ENCODE data around the gene NUMBL. TPM values are rescaled to one million over a fixed set of nuclear protein-coding genes. Genes with fewer than 3 reads are reported as not detected.

Gene NUMBL
- total RNA-seq, 4 donors from 2014 or later: 20.5 to 38.2 (median 29.3) TPM

GRCh38 chr19:40668991-40669614, 21.3 kb downstream of the NUMBL start:
- no peak overlapping the region for H3K27ac ChIP-seq
- peaks cover 10% of the 10 kb centered on the region for H3K4me1 ChIP-seq
- no peak for DNase-seq (ENCODE audit: low spot score in 2 of 2)
- no peaks in the 10 kb centered on the region for H3K9me3 ChIP-seq
- TF ChIP-seq POLR2A (IDR thresholded peaks at IDR 0.05): no peak
- TF ChIP-seq EP300 (IDR thresholded peaks at IDR 0.05): no peak
- TF ChIP-seq CTCF (IDR thresholded peaks at IDR 0.05): no peak
- no peak for TF ChIP-seq POLR2AphosphoS5 (IDR thresholded peaks at IDR 0.05)
- no peak overlapping the region for H3K4me3 ChIP-seq
- no peaks in the 10 kb centered on the region for H3K27me3 ChIP-seq
- peaks cover 70% of the 10 kb centered on the region for H3K36me3 ChIP-seq
- WGBS: 90% methylated on average over 7 of the region's 7 CpGs

GRCh38 chr19:40667602-40668001, 22.8 kb downstream of the NUMBL start:
- H3K4me1 ChIP-seq: peaks cover 21% of the 10 kb centered on the region
- no peak overlapping the region for H3K27ac ChIP-seq
- no peak for DNase-seq (ENCODE audit: low spot score in 2 of 2)
- WGBS: 91% methylated on average over 9 of the region's 14 CpGs
- H3K9me3 ChIP-seq: no peaks in the 10 kb centered on the region
- no peaks in the 10 kb centered on the region for H3K27me3 ChIP-seq
- peaks cover 55% of the 10 kb centered on the region for H3K36me3 ChIP-seq
- no peak overlapping the region for H3K4me3 ChIP-seq
- no peak for TF ChIP-seq POLR2AphosphoS5 (IDR thresholded peaks at IDR 0.05)
- no peak for TF ChIP-seq EP300 (IDR thresholded peaks at IDR 0.05)
- no peak for TF ChIP-seq CTCF (IDR thresholded peaks at IDR 0.05)
- TF ChIP-seq POLR2A (IDR thresholded peaks at IDR 0.05): no peak

- 88% methylated on average over 13 of the region's 14 CpGs for WGBS
- peaks cover 49% of the 10 kb centered on the region for H3K36me3 ChIP-seq
These were observed 23.5 kb downstream of the NUMBL start for GRCh38 chr19:40666803-40667438.

DNA sequence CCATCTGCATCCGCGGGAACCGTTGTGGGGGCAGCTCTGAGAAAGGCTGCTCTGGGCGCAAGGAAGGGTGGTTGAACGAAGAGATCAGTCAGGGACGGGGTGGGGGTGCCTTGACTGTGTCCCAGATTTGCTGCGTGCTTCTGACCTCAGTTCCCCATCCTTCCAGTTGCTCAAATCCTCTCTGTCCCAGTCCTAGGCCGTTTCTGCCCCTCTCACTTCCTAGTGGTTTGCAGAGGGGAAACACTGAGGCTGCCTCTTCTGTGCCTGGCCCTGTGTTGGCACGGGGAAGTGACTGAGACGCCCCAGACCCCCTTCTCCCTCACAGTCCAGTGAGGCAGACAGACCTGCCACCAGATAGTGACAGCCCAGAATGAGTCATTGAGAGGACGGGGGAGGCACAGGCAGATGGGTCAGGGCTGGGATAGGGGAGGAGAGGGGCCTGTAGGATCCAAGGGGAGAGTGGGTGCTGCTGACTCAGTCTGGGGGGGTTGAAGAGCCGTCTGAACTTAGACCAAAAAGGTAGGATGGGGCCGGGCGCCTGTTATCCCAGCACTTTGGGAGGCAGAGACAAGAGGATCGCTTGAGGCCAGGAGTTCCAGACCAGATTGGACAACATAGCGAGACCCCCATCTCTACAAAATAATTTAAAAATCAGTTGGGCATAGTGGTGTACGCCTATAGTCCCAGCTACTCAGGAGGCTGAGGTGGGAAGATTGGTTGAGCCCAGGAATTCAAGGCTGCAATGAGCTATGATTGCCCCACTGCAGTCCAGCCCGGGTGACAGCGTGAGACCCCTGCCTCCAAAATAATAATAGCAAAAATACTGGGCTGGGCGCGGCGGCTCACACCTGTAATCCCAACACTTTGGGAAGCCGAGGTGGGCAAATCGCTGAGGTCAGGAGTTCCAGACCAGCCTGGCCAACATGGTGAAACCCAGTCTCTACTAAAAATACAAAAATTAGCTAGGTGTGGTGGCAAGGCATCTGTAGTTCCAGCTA, 26.5 kb downstream of the NUMBL start:
- 52% methylated on average over 22 of the region's 24 CpGs for WGBS
- Histone ChIP-seq H3K27ac (peak overlapping the region; percentile 80), H3K36me3 (peaks cover 19% of the 10 kb centered on the region), H3K4me1 (peaks cover 27% of the 10 kb centered on the region), H3K27me3 (no peaks in the 10 kb centered on the region), H3K9me3 (no peaks in the 10 kb centered on the region), H3K4me3 (peak overlapping the region; percentile 72)
- TF ChIP-seq CTCF (IDR thresholded peaks at IDR 0.05) (no peak), EP300 (IDR thresholded peaks at IDR 0.05) (no peak), POLR2A (IDR thresholded peaks at IDR 0.05) (no peak), POLR2AphosphoS5 (IDR thresholded peaks at IDR 0.05) (no peak)
- no peak for DNase-seq (ENCODE audit: low spot score in 2 of 2)

More at GRCh38 chr19:40666803-40667438, 23.5 kb downstream of the NUMBL start:
- Histone ChIP-seq H3K9me3 (no peaks in the 10 kb centered on the region), H3K4me1 (peaks cover 24% of the 10 kb centered on the region), H3K27me3 (no peaks in the 10 kb centered on the region), H3K27ac (no peak overlapping the region), H3K4me3 (no peak overlapping the region)
- DNase-seq (ENCODE audit: low spot score in 2 of 2): no peak
- no peak for TF ChIP-seq POLR2AphosphoS5 (IDR thresholded peaks at IDR 0.05)
- no peak for TF ChIP-seq CTCF (IDR thresholded peaks at IDR 0.05)
- no peak for TF ChIP-seq POLR2A (IDR thresholded peaks at IDR 0.05)
- no peak for TF ChIP-seq EP300 (IDR thresholded peaks at IDR 0.05)

Data from suprapubic skin (tissue), 4 donors.